Hematopoietic multipotent progenitor cell treated with erythropoietin and hydrocortisone succinate and interleukin-3 and kit ligand, for 15 days (in vitro differentiated cells): ENCODE data around the gene SMIM30.
A peak's percentile ranks its signal among the peaks of the same experiment; 100 is the strongest.
"Not testable (repeated sequence)": the region's sequence is repeated elsewhere in the genome, so short reads cannot be mapped to it uniquely, and the experiment has no call there.

Source experiments
- DNase-seq: peaks from one replicate; pipeline ENCODE4 v3.0.0-alpha.2; 2015; ENCODE audit warnings: low spot score

Gene SMIM30

GRCh38 chr7:113118074-113118959, at the start of gene SMIM30:
SMIM30 (minus strand) TSS chr7:113118554; CDS start chr7:113117578, 976 bp downstream.
- DNase-seq: peak; percentile 87

- not testable (repeated sequence) for DNase-seq
Measured at GRCh38 chr7:113166176-113166575, 47.8 kb upstream of the SMIM30 start.

GRCh38 chr7:113161050-113161449, 42.7 kb upstream of the SMIM30 start:
- no peak for DNase-seq

- DNase-seq: no peak
Measured at GRCh38 chr7:113159746-113160339, 41.5 kb upstream of the SMIM30 start.

- DNase-seq: no peak
Measured at GRCh38 chr7:113158756-113159155, 40.4 kb upstream of the SMIM30 start.

- no peak for DNase-seq
Measured at GRCh38 chr7:113154117-113154516, 35.8 kb upstream of the SMIM30 start.

GRCh38 chr7:113144817-113145216, 26.5 kb upstream of the SMIM30 start:
- DNase-seq: no peak

- DNase-seq: no peak
Measured at GRCh38 chr7:113143486-113144257, 25.3 kb upstream of the SMIM30 start.

GRCh38 chr7:113142385-113143119, 24.2 kb upstream of the SMIM30 start:
- no peak for DNase-seq

GRCh38 chr7:113141803-113142202, 23.4 kb upstream of the SMIM30 start:
- DNase-seq: no peak

GRCh38 chr7:113140956-113141355, 22.6 kb upstream of the SMIM30 start:
- DNase-seq: no peak

- no peak for DNase-seq
Measured at GRCh38 chr7:113137241-113137640, 18.9 kb upstream of the SMIM30 start.

GRCh38 chr7:113134025-113134424, 15.7 kb upstream of the SMIM30 start:
- no peak for DNase-seq

GRCh38 chr7:113131367-113131766, 13.0 kb upstream of the SMIM30 start:
- no peak for DNase-seq

GRCh38 chr7:113128031-113128430, 9.7 kb upstream of the SMIM30 start:
- no peak for DNase-seq

GRCh38 chr7:113125728-113126127, 7.4 kb upstream of the SMIM30 start:
- no peak for DNase-seq

- no peak for DNase-seq
Measured at GRCh38 chr7:113122744-113123143, 4.4 kb upstream of the SMIM30 start.

GRCh38 chr7:113120647-113121046, 2.3 kb upstream of the SMIM30 start:
- no peak for DNase-seq

- no peak for DNase-seq
Measured at GRCh38 chr7:113119429-113119828, 1.1 kb upstream of the SMIM30 start.

GRCh38 chr7:113117374-113117774, 980 bp downstream of the SMIM30 start:
- DNase-seq: not testable (repeated sequence)

GRCh38 chr7:113113912-113114311, 4.4 kb downstream of the SMIM30 start:
- DNase-seq: no peak

- no peak for DNase-seq
Measured at GRCh38 chr7:113109718-113110117, 8.6 kb downstream of the SMIM30 start.
